ENCODE data around the gene CASP12.

DNA sequence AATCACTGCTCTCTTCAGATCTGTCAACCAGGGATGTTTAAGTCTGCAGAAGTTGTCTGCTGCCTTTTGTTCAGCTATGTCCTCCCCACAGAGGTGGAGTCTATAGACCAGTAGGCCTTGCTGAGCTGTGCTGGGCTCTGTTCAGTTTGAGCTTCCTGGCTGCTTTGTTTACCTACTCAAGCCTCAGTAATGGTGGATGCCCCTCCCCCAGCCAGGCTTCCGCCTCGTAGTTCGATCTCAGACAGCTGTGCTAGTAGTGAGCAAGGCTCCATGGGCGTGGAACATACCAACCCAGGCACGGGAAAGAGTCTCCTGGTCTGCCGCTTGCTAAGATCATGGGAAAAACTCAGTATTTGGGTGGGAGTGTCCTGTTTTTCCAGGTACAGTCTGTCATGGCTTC, 27.6 kb upstream of the CASP12 start:
- TF ChIP-seq POLR2A (IDR thresholded peaks at IDR 0.05), result no peak
- TF ChIP-seq, protein P1, sequence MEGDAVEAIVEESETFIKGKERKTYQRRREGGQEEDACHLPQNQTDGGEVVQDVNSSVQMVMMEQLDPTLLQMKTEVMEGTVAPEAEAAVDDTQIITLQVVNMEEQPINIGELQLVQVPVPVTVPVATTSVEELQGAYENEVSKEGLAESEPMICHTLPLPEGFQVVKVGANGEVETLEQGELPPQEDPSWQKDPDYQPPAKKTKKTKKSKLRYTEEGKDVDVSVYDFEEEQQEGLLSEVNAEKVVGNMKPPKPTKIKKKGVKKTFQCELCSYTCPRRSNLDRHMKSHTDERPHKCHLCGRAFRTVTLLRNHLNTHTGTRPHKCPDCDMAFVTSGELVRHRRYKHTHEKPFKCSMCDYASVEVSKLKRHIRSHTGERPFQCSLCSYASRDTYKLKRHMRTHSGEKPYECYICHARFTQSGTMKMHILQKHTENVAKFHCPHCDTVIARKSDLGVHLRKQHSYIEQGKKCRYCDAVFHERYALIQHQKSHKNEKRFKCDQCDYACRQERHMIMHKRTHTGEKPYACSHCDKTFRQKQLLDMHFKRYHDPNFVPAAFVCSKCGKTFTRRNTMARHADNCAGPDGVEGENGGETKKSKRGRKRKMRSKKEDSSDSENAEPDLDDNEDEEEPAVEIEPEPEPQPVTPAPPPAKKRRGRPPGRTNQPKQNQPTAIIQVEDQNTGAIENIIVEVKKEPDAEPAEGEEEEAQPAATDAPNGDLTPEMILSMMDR (IDR thresholded peaks at IDR 0.05), result no peak

All from uterus (tissue), 2 donors.